Esophagus muscularis mucosa (tissue), 4 donors: ENCODE data around the gene PANK2. TPM values are rescaled to one million over a fixed set of nuclear protein-coding genes. Genes with fewer than 3 reads are reported as not detected.

Experiments
- DNase-seq: peaks from one replicate; pipeline ENCODE4 v3.0.0-alpha.2; 2017; ENCODE audit errors: extremely low spot score
- H3K27ac ChIP-seq, 4 donors: fragments of 200-600 bp; sonication (generic); replicated peaks in 1 of 4; 1 replicate in 3 of 4; 2 replicates in 1 of 4; pipeline ENCODE4 v1.5.1; 2016 to 2019; ENCODE audit warnings: mild to moderate bottlenecking in 1 of 4
- H3K27me3 ChIP-seq, 4 donors: fragments of 200-600 bp; sonication (generic); one replicate each; pipeline versions ENCODE4 v1.5.1 to v1.6.0; 2016 to 2019
- H3K36me3 ChIP-seq, 4 donors: fragments of 200-600 bp; sonication (generic); one replicate each; pipeline ENCODE4 v1.5.1; 2016 to 2019
- H3K4me1 ChIP-seq, 4 donors: fragments of 200-600 bp; sonication (generic); one replicate each; pipeline ENCODE4 v1.5.1; 2016 to 2019
- H3K4me3 ChIP-seq, 4 donors: fragments of 200-600 bp; sonication (generic); 1 replicate in 2 of 4; 2 replicates in 2 of 4; pipeline ENCODE4 v1.5.1; 2016 to 2019; ENCODE audit warnings: mild to moderate bottlenecking in 4 of 4, moderate library complexity in 1 of 4
- H3K9me3 ChIP-seq, 4 donors: fragments of 200-600 bp; sonication (generic); 1 replicate in 3 of 4; 2 replicates in 1 of 4; pipeline ENCODE4 v1.5.1; 2016 to 2019
- CTCF ChIP-seq, 3 experiments: fragments of 200-600 bp in 2 of 3; fragments of 450-650 bp in 1 of 3; sonication (generic) in 2 of 3; IDR thresholded peaks; one replicate each; pipeline ENCODE4 v1.5.1; 2017 to 2019; ENCODE audit warnings: antibody characterized with exemption in 3 of 3, mild to moderate bottlenecking in 2 of 3, moderate library complexity in 1 of 3
- EP300 ChIP-seq: sonication (generic); formaldehyde crosslinking; IDR thresholded peaks from one replicate; pipeline ENCODE4 v1.6.1; 2017; ENCODE audit warnings: antibody characterized with exemption
- POLR2A ChIP-seq: fragments of 450-650 bp; IDR thresholded peaks from one replicate; pipeline ENCODE4 v1.6.1; 2017; ENCODE audit warnings: antibody characterized with exemption, moderate library complexity, mild to moderate bottlenecking, low read depth
- POLR2AphosphoS5 ChIP-seq, 2 donors: sonication (generic); formaldehyde crosslinking; IDR thresholded peaks; one replicate each; pipeline ENCODE4 v1.6.1; 2017; ENCODE audit warnings: antibody characterized with exemption in 2 of 2
- WGBS: methylation state at CpG from one replicate; pipeline ENCODE4 v1.1.5; 2018; 5-methylcytosine and 5-hydroxymethylcytosine counted together
- intact Hi-C: fragments of 100-400 bp; cut with DNase I; formaldehyde crosslinking; loops from one replicate; pipeline ENCODE4 v1.15.1; 2023
- small RNA-seq, 3 donors: library from RNA; depleted of rRNA; stranded (forward); fragments of <200 nt; gene quantifications; one replicate each; pipeline ENCODE3, GENCODE V24; 2016
- total RNA-seq, 4 donors: library from RNA; depleted of rRNA; stranded (reverse); fragments of >200 nt; gene quantifications; one replicate each; pipeline versions ENCODE4 v1.1.0 to v1.2.1, GENCODE V29; 2016

PANK2 gene
- total RNA-seq, 4 donors from 2014 or later, result 42.8 to 52.1 (median 46.6) TPM

- no peak for TF ChIP-seq POLR2A
- TF ChIP-seq EP300, result no peak
- no peak for TF ChIP-seq POLR2AphosphoS5 (IDR thresholded peaks at IDR 0.05)
- TF ChIP-seq CTCF (IDR thresholded peaks at IDR 0.05), result no peak
- Histone ChIP-seq H3K4me3 (no peak overlapping the region), H3K36me3 (no peaks in the 10 kb centered on the region), H3K4me1 (no peaks in the 10 kb centered on the region), H3K27me3 (no peaks in the 10 kb centered on the region), H3K9me3 (no peaks in the 10 kb centered on the region), H3K27ac (no peak overlapping the region)
- no peak for DNase-seq
- WGBS, result 90% methylated on average over 2 of the region's 2 CpGs
- intact Hi-C loops, result no loop called here
These were observed 84.5 kb downstream of the PANK2 start for GRCh38 chr20:3973705-3974104.

- Histone ChIP-seq H3K36me3 (no peaks in the 10 kb centered on the region), H3K4me3 (no peak overlapping the region), H3K9me3 (no peaks in the 10 kb centered on the region), H3K4me1 (peaks cover 0 to 7% (median 7%) of the 10 kb centered on the region in 4 donors), H3K27me3 (no peaks in the 10 kb centered on the region), H3K27ac (no peak overlapping the region)
- intact Hi-C loops, result no loop called here
- no peak for DNase-seq
- no peak for TF ChIP-seq POLR2AphosphoS5 (IDR thresholded peaks at IDR 0.05)
- TF ChIP-seq POLR2A, result no peak
- no peak for TF ChIP-seq EP300
- TF ChIP-seq CTCF (IDR thresholded peaks at IDR 0.05), result no peak
- WGBS, result 58% methylated on average over 2 of the region's 2 CpGs
These were observed 87.3 kb downstream of the PANK2 start for GRCh38 chr20:3976511-3976910.

Small RNA genes within 50 kb of the gene (small RNA-seq; reads per million reads assigned to genes)
- gene MIR103A2, result 0.68 to 2.0 (median 1.2) reads per million in 3 donors

Other genes with a start within 250 kb of the PANK2 start
- not detected for gene GFRA4, start 226.0 kb upstream of the PANK2 start, total RNA-seq
- gene ADAM33, start 207.4 kb upstream of the PANK2 start, total RNA-seq, result 100 to 1,000 TPM in 1 of 4 donors, 10 to 100 TPM in 3; 45.4 to 144 (median 64.4) TPM
- gene SIGLEC1, start 176.8 kb upstream of the PANK2 start, total RNA-seq, result 10 to 100 TPM; 13.1 to 18.7 (median 13.8) TPM
- gene HSPA12B, start 156.7 kb upstream of the PANK2 start, total RNA-seq, result 10 to 100 TPM in 3 of 4 donors, 1 to 10 TPM in 1; 8.9 to 22.2 (median 16.4) TPM
- 10 to 100 TPM; 56.5 to 96.1 (median 73.6) TPM for gene ADISSP, start 121.6 kb upstream of the PANK2 start, total RNA-seq
- under 1 TPM in 1 of 4 donors, not detected in 3; 0.50 TPM for gene SPEF1, start 107.9 kb upstream of the PANK2 start, total RNA-seq
- 100 to 1,000 TPM; 131 to 225 (median 199) TPM for gene CENPB, start 102.6 kb upstream of the PANK2 start, total RNA-seq
- 10 to 100 TPM; 29.9 to 43.1 (median 35.6) TPM for gene CDC25B, start 93.1 kb upstream of the PANK2 start, total RNA-seq
- gene AP5S1, start 68.8 kb upstream of the PANK2 start, total RNA-seq, result 10 to 100 TPM in 3 of 4 donors, 1 to 10 TPM in 1; 7.9 to 11.7 (median 11.2) TPM
- 10 to 100 TPM; 34.6 to 56.1 (median 42.8) TPM for gene MAVS, start 42.6 kb upstream of the PANK2 start, total RNA-seq
- 10 to 100 TPM in 3 of 4 donors, 1 to 10 TPM in 1; 10.0 to 26.8 (median 18.0) TPM for gene RNF24, start 126.2 kb downstream of the PANK2 start, total RNA-seq